ENCODE measurements around the gene MAZ. TPM values are rescaled to one million over a fixed set of nuclear protein-coding genes. Genes with fewer than 3 reads are reported as not detected.

Gene MAZ
- total RNA-seq, 2 donors from 2014 or later, result 73.0 to 99.4 TPM

DNA sequence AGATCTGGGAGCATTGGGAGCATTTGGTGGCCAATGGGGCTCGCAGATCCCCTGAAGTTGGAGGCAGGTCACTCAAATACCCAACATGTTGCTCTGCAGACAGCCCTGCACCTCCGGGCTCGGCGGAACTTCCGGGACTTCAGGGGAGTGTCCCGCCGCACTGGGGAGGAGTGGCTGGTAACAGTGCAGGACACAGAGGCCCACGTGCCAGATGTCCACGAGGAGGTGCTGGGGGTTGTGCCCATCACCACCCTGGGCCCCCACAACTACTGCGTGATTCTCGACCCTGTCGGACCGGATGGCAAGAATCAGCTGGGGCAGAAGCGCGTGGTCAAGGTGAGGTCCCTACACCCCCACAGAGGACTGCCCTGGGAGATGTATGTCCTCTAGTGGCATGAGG, 30.3 kb downstream of the MAZ start:
- no peak for ATAC-seq (ENCODE audit: insufficient number of reproducible peaks, low FRiP score, low read depth)
- H3K27ac ChIP-seq, result no peak overlapping the region
- TF ChIP-seq, protein P1, sequence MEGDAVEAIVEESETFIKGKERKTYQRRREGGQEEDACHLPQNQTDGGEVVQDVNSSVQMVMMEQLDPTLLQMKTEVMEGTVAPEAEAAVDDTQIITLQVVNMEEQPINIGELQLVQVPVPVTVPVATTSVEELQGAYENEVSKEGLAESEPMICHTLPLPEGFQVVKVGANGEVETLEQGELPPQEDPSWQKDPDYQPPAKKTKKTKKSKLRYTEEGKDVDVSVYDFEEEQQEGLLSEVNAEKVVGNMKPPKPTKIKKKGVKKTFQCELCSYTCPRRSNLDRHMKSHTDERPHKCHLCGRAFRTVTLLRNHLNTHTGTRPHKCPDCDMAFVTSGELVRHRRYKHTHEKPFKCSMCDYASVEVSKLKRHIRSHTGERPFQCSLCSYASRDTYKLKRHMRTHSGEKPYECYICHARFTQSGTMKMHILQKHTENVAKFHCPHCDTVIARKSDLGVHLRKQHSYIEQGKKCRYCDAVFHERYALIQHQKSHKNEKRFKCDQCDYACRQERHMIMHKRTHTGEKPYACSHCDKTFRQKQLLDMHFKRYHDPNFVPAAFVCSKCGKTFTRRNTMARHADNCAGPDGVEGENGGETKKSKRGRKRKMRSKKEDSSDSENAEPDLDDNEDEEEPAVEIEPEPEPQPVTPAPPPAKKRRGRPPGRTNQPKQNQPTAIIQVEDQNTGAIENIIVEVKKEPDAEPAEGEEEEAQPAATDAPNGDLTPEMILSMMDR (IDR thresholded peaks at IDR 0.05), result no peak
- no peak for DNase-seq (ENCODE audit: low spot score)
- H3K9me3 ChIP-seq, result no peaks in the 10 kb centered on the region
- H3K27me3 ChIP-seq (replicated peaks; ENCODE audit: insufficient read depth), result no peaks in the 10 kb centered on the region
- no peak overlapping the region for H3K4me3 ChIP-seq
- no peaks in the 10 kb centered on the region for H3K4me1 ChIP-seq (ENCODE audit: control insufficient read depth in 1 of 2, low read depth in 2 of 2)
- peaks cover 62% of the 10 kb centered on the region for H3K36me3 ChIP-seq

DNA sequence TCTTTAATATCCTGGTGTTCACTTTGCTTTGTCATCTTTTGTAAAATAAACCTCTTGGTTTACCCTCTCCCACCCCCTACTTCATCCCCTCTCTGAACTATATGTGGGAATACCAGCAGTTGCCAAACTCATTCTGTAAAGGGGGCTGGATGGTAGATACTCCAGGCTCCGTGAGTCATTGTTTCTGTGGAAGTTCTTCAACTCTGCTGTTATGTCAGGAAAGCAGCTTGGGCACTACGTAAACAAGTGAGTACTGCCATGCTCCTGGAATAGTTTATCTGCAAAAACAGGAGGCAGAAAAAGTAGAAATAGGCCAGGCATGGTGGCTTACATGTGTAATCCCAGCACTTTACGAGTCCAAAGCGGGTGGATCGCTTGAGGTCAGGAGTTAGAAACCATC, 31.5 kb downstream of the MAZ start:
- H3K36me3 ChIP-seq, result peaks cover 60% of the 10 kb centered on the region
- DNase-seq (ENCODE audit: low spot score), result no peak
- TF ChIP-seq, protein P1 (IDR thresholded peaks at IDR 0.05), result no peak
- H3K9me3 ChIP-seq, result no peaks in the 10 kb centered on the region
- H3K27me3 ChIP-seq (replicated peaks; ENCODE audit: insufficient read depth), result no peaks in the 10 kb centered on the region
- H3K4me3 ChIP-seq, result no peak overlapping the region
- no peak for ATAC-seq (ENCODE audit: insufficient number of reproducible peaks, low FRiP score, low read depth)
- no peak overlapping the region for H3K27ac ChIP-seq
- no peaks in the 10 kb centered on the region for H3K4me1 ChIP-seq (ENCODE audit: control insufficient read depth in 1 of 2, low read depth in 2 of 2)

DNA sequence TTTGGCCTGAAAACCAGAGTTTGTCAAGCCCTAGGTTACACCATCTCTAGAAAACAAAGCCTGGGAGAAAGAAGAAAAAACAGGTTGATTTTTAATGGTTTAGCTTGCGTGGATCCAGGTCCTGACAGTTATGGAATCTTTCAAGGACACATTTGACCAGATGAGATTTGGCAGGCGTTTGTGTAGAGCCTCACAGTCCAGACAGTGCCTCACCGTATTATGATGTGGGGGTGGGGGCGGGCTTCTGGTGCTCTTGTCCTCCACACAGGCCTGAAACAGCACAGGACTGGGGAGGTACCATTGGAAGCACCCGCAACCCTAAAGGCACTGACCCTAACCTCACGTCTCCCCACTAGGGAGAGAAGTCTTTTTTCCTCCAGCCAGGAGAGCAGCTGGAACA, 33.5 kb downstream of the MAZ start:
- Histone ChIP-seq H3K27ac (no peak overlapping the region), H3K4me1 (ENCODE audit: control insufficient read depth in 1 of 2, low read depth in 2 of 2) (no peaks in the 10 kb centered on the region)
- no peak for ATAC-seq (ENCODE audit: insufficient number of reproducible peaks, low FRiP score, low read depth)

DNA sequence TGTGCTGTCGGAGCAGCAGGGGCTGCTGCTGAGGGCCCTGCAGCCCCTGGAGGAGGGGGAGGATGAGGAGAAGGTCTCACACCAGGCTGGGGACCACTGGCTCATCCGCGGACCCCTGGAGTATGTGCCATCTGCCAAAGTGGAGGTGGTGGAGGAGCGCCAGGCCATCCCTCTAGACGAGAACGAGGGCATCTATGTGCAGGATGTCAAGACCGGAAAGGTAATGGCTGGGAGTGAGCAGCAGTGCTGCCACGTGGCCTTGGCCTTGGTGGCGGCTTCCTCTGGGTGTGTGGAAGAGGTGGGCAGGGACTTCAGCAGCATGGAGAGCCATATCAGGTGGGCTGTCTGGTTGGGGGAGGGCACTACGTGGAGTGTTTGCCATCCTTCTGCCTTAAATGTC, 33.9 kb downstream of the MAZ start:
- H3K9me3 ChIP-seq, result no peaks in the 10 kb centered on the region
- no peak for DNase-seq (ENCODE audit: low spot score)
- TF ChIP-seq, protein P1 (IDR thresholded peaks at IDR 0.05), result no peak
- peaks cover 55% of the 10 kb centered on the region for H3K36me3 ChIP-seq
- H3K27me3 ChIP-seq (replicated peaks; ENCODE audit: insufficient read depth), result no peaks in the 10 kb centered on the region
- no peak overlapping the region for H3K27ac ChIP-seq
- ATAC-seq (ENCODE audit: insufficient number of reproducible peaks, low FRiP score, low read depth), result no peak
- H3K4me1 ChIP-seq (ENCODE audit: control insufficient read depth in 1 of 2, low read depth in 2 of 2), result no peaks in the 10 kb centered on the region
- no peak overlapping the region for H3K4me3 ChIP-seq

More for the DNA sequence above, 33.5 kb downstream of the MAZ start:
- Histone ChIP-seq H3K36me3 (peaks cover 55% of the 10 kb centered on the region), H3K27me3 (replicated peaks; ENCODE audit: insufficient read depth) (no peaks in the 10 kb centered on the region), H3K4me3 (no peak overlapping the region), H3K9me3 (no peaks in the 10 kb centered on the region)
- no peak for DNase-seq (ENCODE audit: low spot score)
- TF ChIP-seq, protein P1 (IDR thresholded peaks at IDR 0.05), result no peak

DNA sequence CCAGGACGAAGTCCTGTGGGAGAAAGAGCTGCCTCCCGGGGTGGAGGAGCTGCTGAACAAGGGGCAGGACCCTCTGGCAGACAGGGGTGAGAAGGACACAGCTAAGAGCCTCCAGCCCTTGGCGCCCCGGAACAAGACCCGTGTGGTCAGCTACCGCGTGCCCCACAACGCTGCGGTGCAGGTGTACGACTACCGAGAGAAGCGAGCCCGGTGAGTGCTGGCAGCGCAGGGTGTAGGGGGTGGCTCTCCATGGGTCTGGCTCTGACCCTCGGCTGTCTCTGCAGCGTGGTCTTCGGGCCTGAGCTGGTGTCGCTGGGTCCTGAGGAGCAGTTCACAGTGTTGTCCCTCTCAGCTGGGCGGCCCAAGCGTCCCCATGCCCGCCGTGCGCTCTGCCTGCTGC, 35.3 kb downstream of the MAZ start:
- peaks cover 69% of the 10 kb centered on the region for H3K36me3 ChIP-seq
- H3K27ac ChIP-seq, result no peak overlapping the region
- ATAC-seq (ENCODE audit: insufficient number of reproducible peaks, low FRiP score, low read depth), result no peak
- TF ChIP-seq, protein P1 (IDR thresholded peaks at IDR 0.05), result no peak
- no peaks in the 10 kb centered on the region for H3K27me3 ChIP-seq (replicated peaks; ENCODE audit: insufficient read depth)
- H3K4me3 ChIP-seq, result no peak overlapping the region
- no peaks in the 10 kb centered on the region for H3K9me3 ChIP-seq
- DNase-seq (ENCODE audit: low spot score), result no peak
- H3K4me1 ChIP-seq (ENCODE audit: control insufficient read depth in 1 of 2, low read depth in 2 of 2), result no peaks in the 10 kb centered on the region
